ENCODE measurements around the gene TNPO1.

DNA sequence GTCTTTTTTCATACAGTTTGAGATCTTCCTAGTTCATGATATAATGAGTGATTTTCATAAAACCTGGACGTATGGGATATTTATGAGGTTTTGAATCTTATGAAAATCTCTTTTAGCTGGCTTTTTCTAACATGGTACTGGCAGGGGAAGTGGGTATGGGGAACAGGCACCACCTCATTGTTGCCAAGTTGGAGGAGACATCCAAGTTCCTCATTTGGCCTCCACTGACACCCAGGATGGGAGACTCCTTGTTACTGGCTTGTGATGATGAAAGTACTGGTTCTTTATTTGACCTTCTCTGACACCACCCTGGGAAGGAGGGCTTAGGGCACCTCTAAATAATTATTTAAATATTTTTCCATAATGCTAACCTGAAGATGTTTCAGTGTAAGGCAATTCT lies 4.0 kb upstream of the TNPO1 start:
- TF ChIP-seq CTCF (IDR thresholded peaks at IDR 0.05) (no peak), POLR2A (IDR thresholded peaks at IDR 0.05) (no peak)
